Measurements from ENCODE around the gene ARTN. TPM values are rescaled to one million over a fixed set of nuclear protein-coding genes. Genes with fewer than 3 reads are reported as not detected.

ARTN gene
- total and polyA plus RNA-seq, 9 of the 15 experiments (the other 6 are each of a cell fraction or from before 2014, with no cell fraction given) = 0.06 to 0.38 TPM; not detected in 7

GRCh38 chr1:43979528-43980254 lies 46.1 kb downstream of the ARTN start (continued):
- TF ChIP-seq ZMIZ1 (IDR thresholded peaks at IDR 0.05; ENCODE audit: low read depth in 2 of 2, low read length in 2 of 2) (no peak), ZNF644 (tag; IDR thresholded peaks at IDR 0.05; ENCODE audit: low read depth) (no peak), ZNF143 (CRISPR knock-in tag; IDR thresholded peaks at IDR 0.05) (no peak), ZNF398 (CRISPR knock-in tag; IDR thresholded peaks at IDR 0.05) (no peak), BRF1 (IDR thresholded peaks at IDR 0.05; ENCODE audit: borderline replicate concordance, extremely low read depth, insufficient read length) (no peak), TAF7 (tag; IDR thresholded peaks at IDR 0.05) (no peak), MTA1 (IDR thresholded peaks at IDR 0.05; ENCODE audit: borderline replicate concordance) (no peak), ZBTB34 (CRISPR knock-in tag; IDR thresholded peaks at IDR 0.05) (no peak), OTX1 (CRISPR knock-in tag; IDR thresholded peaks at IDR 0.05) (no peak), GATAD2A (IDR thresholded peaks at IDR 0.05) (no peak), HNRNPLL (IDR thresholded peaks at IDR 0.05; ENCODE audit: low read depth, low read length, poor library complexity, severe bottlenecking) (no peak), E2F5 (CRISPR knock-in tag; IDR thresholded peaks at IDR 0.05) (no peak), ETS1 (conservative IDR thresholded peaks at IDR 0.05; ENCODE audit: control insufficient read depth, low read depth, low read length) (no peak; the same call in 1 of the 2 replicates), C11orf30 (IDR thresholded peaks at IDR 0.05; ENCODE audit: low read depth) (no peak), BCL6 (CRISPR knock-in tag; IDR thresholded peaks at IDR 0.05) (no peak), TRIM25 (IDR thresholded peaks at IDR 0.05; ENCODE audit: borderline replicate concordance) (no peak)

All from K562 (cell line).